Ascending aorta (tissue), 2 donors: ENCODE results near the gene POU5F1. TPM values are rescaled to one million over a fixed set of nuclear protein-coding genes. Genes with fewer than 3 reads are reported as not detected.
"Not testable (repeated sequence)": the region's sequence is repeated elsewhere in the genome, so short reads cannot be mapped to it uniquely, and the experiment has no call there.

Source experiments
- DNase-seq, 2 donors: peaks; one replicate each; pipeline ENCODE4 v3.0.0-alpha.2; 2019; ENCODE audit warnings: low spot score in 2 of 2
- H3K27ac ChIP-seq, 2 donors: fragments of 200-600 bp; sonication (generic); one replicate each; pipeline ENCODE4 v1.5.1; 2016 to 2017; ENCODE audit warnings: mild to moderate bottlenecking in 1 of 2
- H3K27me3 ChIP-seq: fragments of 200-600 bp; sonication (generic); one replicate; pipeline ENCODE4 v1.5.1; 2017
- H3K36me3 ChIP-seq, 2 donors: fragments of 200-600 bp; sonication (generic); one replicate each; pipeline ENCODE4 v1.5.1; 2016
- H3K4me1 ChIP-seq, 2 donors: fragments of 200-600 bp; sonication (generic); one replicate each; pipeline ENCODE4 v1.5.1; 2016 to 2017; ENCODE audit warnings: mild to moderate bottlenecking in 1 of 2
- H3K4me3 ChIP-seq, 2 donors: fragments of 200-600 bp; sonication (generic); one replicate each; pipeline ENCODE4 v1.5.1; 2016 to 2017; ENCODE audit warnings: mild to moderate bottlenecking in 1 of 2
- H3K9me3 ChIP-seq, 2 donors: fragments of 200-600 bp; sonication (generic); one replicate each; pipeline ENCODE4 v1.5.1; 2016
- intact Hi-C: fragments of 100-400 bp; cut with DNase I; formaldehyde crosslinking; loops from one replicate; pipeline ENCODE4 v1.15.1; 2023
- total RNA-seq: library from RNA; depleted of rRNA; stranded (reverse); fragments of >200 nt; gene quantifications from one replicate; pipeline ENCODE4 v1.1.0, GENCODE V29; 2016
- TF ChIP-seq, protein P1 (sequence below), 3 experiments: fragments of 200-600 bp in 2 of 3; fragments of 450-650 bp in 1 of 3; sonication (generic) in 2 of 3; IDR thresholded peaks; one replicate each; pipeline ENCODE4 v1.5.1; 2016 to 2019; ENCODE audit warnings: antibody characterized with exemption in 3 of 3, mild to moderate bottlenecking in 1 of 3, moderate library complexity in 1 of 3

Gene POU5F1
- not detected for total RNA-seq

DNA sequence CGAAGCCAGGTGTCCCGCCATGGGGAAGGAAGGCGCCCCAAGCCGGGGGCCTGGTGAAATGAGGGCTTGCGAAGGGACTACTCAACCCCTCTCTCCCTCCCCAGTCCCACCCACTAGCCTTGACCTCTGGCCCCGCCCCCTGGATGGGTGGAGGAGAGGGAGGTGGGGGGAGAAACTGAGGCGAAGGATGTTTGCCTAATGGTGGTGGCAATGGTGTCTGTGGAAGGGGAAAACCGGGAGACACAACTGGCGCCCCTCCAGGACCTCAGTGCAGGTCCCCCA, at the start of gene POU5F1:
POU5F1 (minus strand) TSS at position 83 of the 282 bp plus-strand sequence; CDS start at position 21, 62 bp downstream.
- intact Hi-C loops: no loop called here
- TF ChIP-seq, protein P1, sequence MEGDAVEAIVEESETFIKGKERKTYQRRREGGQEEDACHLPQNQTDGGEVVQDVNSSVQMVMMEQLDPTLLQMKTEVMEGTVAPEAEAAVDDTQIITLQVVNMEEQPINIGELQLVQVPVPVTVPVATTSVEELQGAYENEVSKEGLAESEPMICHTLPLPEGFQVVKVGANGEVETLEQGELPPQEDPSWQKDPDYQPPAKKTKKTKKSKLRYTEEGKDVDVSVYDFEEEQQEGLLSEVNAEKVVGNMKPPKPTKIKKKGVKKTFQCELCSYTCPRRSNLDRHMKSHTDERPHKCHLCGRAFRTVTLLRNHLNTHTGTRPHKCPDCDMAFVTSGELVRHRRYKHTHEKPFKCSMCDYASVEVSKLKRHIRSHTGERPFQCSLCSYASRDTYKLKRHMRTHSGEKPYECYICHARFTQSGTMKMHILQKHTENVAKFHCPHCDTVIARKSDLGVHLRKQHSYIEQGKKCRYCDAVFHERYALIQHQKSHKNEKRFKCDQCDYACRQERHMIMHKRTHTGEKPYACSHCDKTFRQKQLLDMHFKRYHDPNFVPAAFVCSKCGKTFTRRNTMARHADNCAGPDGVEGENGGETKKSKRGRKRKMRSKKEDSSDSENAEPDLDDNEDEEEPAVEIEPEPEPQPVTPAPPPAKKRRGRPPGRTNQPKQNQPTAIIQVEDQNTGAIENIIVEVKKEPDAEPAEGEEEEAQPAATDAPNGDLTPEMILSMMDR (IDR thresholded peaks at IDR 0.05): no peak
- no peak for DNase-seq

GRCh38 chr6:31216208-31216898, 45.9 kb upstream of the POU5F1 start:
- Histone ChIP-seq H3K27ac (no peak overlapping the region), H3K4me1 (no peaks in the 10 kb centered on the region), H3K9me3 (peaks cover 0 to 4% of the 10 kb centered on the region in 2 donors), H3K4me3 (no peak overlapping the region), H3K36me3 (no peaks in the 10 kb centered on the region), H3K27me3 (no peaks in the 10 kb centered on the region)
- intact Hi-C loops: no loop called here
- no peak for DNase-seq
- TF ChIP-seq, protein P1 (IDR thresholded peaks at IDR 0.05): no peak

More for the DNA sequence above, at the start of gene POU5F1:
- no peaks in the 10 kb centered on the region for H3K36me3 ChIP-seq
- no peaks in the 10 kb centered on the region for H3K4me1 ChIP-seq
- no peaks in the 10 kb centered on the region for H3K9me3 ChIP-seq
- no peak within 1 kb of the TSS for H3K27ac ChIP-seq
- no peaks in the 10 kb centered on the region for H3K27me3 ChIP-seq
- no peak within 1 kb of the TSS for H3K4me3 ChIP-seq

GRCh38 chr6:31215216-31215615, 44.7 kb upstream of the POU5F1 start:
- H3K27me3 ChIP-seq, H3K36me3 ChIP-seq, H3K27ac ChIP-seq, H3K9me3 ChIP-seq, H3K4me1 ChIP-seq, intact Hi-C loops, H3K4me3 ChIP-seq: not testable (repeated sequence)
- peak in 1 of 2 donors; percentile 21 for DNase-seq

DNA sequence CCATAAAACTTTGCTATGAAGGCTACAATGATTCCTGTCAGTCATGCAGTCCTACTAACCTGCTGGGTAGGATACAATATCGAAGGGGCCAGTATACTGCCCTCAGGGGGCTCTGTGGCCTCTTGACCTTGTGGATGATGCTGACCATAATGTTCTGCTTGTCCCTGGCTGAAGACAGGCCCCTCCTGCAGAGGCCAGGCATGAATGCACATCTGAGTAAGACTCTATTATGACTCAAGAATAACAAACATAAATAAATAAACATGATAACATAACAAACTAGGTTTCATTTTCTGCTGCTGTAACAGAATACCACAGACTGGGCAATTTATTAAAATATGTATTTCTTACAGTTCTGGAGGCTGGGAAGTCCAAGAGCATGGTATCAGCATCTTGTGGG, 44.0 kb upstream of the POU5F1 start:
- Histone ChIP-seq H3K4me3 (no peak overlapping the region), H3K36me3 (no peaks in the 10 kb centered on the region), H3K9me3 (peaks cover 0 to 4% of the 10 kb centered on the region in 2 donors), H3K27me3 (no peaks in the 10 kb centered on the region), H3K4me1 (no peaks in the 10 kb centered on the region), H3K27ac (no peak overlapping the region)
- TF ChIP-seq, protein P1 (IDR thresholded peaks at IDR 0.05): no peak
- intact Hi-C loops: no loop called here
- DNase-seq: peak in 1 of 2 donors; percentile 16

DNA sequence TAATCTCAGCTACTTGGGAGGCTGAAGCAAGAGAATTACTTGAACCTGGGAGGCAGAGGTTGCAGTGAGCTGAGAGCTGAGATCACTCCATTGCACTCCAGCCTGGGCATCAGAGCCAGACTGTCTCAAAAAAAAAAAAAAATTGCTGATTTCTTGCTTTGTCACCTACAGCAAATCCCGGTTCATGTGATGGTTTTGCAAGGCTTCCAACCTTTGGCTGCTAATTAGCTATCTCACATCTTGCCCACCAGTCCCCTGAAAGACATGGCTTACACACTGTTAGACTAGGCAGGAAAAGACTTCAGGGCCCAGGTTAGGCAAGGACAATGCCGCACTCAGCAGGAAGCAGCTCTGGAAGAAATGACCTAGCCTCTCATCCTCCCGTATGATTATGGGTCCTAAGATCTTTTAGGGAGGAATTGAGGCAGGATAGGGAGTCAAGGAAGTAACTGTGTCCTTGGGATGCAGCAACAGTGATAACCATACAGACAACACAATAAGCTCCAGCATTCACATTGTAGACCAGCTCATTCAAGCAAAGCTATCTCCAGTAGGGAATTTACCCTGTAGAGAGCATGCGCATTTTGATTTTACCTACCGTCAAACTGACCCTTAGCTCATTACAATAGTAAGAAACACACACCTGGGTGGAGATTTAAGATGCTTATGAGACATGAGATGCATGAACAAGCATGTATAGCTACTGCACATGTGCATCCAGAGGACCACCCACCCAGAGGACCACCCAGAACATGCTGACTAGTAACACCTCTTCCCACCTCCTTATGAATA, 40.5 kb upstream of the POU5F1 start:
- intact Hi-C loops: no loop called here
- no peaks in the 10 kb centered on the region for H3K27me3 ChIP-seq
- DNase-seq: no peak
- TF ChIP-seq, protein P1 (IDR thresholded peaks at IDR 0.05): no peak
- no peaks in the 10 kb centered on the region for H3K36me3 ChIP-seq
- no peak overlapping the region for H3K27ac ChIP-seq
- H3K9me3 ChIP-seq: peaks cover 0 to 2% of the 10 kb centered on the region in 2 donors
- H3K4me3 ChIP-seq: no peak overlapping the region
- no peaks in the 10 kb centered on the region for H3K4me1 ChIP-seq

DNA sequence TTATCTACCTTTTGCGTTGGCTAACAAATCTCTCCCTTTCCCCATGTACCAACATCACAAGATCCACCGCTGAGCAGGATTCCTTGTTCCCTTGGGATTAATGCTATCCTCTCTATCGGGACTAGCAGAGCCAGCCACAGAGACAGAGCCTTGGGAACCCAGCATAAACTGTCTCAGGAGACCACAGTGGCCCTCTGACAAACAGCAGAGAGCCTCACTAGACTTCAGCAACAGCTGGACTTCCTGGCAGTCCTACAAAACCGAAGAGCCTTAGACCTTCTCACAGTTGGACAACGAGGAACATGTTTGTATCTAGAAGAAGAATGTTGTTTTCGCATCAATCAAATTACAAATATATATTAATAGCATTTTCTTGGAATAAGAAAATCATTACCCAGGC, 39.6 kb upstream of the POU5F1 start:
- H3K27ac ChIP-seq: peak overlapping the region in 1 of 2 donors; percentile 41
- intact Hi-C loops: no loop called here
- H3K4me3 ChIP-seq: no peak overlapping the region
- H3K9me3 ChIP-seq: no peaks in the 10 kb centered on the region
- H3K27me3 ChIP-seq: no peaks in the 10 kb centered on the region
- TF ChIP-seq, protein P1 (IDR thresholded peaks at IDR 0.05): no peak
- no peaks in the 10 kb centered on the region for H3K36me3 ChIP-seq
- no peaks in the 10 kb centered on the region for H3K4me1 ChIP-seq
- DNase-seq: no peak
